GM21390 (cell line): ENCODE results near the gene HLA-DQB2.
"Not testable (repeated sequence)": the region's sequence is repeated elsewhere in the genome, so short reads cannot be mapped to it uniquely, and the experiment has no call there.

ENCODE experiments used
- ATAC-seq: cut with Tn5 transposase; IDR thresholded peaks from one replicate; pipeline ENCODE4 v1.9.1; 2021; ENCODE audit not compliant: unreplicated experiment

The HLA-DQB2 gene

DNA sequence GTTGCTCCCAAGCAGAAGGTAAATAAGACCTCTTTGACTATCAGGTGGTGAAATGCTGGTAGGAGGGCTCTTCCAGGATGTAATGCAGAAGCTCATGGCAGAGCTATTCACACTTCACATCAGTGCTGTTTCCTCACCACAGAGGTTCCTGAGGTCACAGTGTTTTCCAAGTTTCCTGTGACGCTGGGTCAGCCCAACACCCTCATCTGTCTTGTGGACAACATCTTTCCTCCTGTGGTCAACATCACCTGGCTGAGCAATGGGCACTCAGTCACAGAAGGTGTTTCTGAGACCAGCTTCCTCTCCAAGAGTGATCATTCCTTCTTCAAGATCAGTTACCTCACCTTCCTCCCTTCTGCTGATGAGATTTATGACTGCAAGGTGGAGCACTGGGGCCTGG lies 17.7 kb downstream of the HLA-DQB2 start:
- ATAC-seq: not testable (repeated sequence)

DNA sequence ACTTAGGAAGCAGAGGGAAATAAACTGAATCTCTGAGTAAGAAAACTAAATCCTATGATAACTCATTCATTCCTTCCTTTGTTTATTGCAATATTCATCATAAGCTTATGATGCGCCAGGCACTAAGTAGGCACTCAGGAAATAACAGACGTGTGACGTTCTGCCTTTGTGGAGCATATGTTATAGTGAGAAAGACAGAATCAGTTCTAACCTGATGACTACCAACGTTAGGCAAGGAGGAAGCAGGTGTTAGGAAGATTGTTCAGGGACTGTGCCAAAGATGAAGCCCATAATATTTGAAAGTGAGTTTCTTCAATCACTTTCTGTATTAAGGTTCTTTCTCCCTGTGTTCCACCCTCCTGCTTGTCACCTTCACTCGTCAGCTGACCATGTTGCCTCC lies 18.6 kb downstream of the HLA-DQB2 start:
- ATAC-seq: no peak

DNA sequence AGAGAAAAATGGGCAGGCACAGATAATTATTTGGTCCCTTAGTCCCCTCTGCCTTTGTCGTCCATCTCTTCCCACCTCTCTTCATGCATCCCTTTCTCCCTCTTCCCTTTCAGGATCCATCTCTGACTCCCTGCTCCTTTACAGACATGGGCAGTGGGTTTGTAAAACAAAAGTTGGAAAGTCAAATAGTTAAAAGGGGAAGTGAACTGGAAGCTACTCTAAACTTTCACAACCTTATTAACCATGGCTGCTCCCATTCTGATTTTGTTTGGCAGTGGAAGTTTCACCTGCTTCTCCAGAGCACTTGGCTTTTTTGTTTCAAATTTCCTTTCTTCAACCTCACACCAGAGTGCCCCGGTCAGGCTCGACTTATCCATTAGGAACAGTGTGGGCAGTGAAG lies 21.0 kb downstream of the HLA-DQB2 start:
- no peak for ATAC-seq

DNA sequence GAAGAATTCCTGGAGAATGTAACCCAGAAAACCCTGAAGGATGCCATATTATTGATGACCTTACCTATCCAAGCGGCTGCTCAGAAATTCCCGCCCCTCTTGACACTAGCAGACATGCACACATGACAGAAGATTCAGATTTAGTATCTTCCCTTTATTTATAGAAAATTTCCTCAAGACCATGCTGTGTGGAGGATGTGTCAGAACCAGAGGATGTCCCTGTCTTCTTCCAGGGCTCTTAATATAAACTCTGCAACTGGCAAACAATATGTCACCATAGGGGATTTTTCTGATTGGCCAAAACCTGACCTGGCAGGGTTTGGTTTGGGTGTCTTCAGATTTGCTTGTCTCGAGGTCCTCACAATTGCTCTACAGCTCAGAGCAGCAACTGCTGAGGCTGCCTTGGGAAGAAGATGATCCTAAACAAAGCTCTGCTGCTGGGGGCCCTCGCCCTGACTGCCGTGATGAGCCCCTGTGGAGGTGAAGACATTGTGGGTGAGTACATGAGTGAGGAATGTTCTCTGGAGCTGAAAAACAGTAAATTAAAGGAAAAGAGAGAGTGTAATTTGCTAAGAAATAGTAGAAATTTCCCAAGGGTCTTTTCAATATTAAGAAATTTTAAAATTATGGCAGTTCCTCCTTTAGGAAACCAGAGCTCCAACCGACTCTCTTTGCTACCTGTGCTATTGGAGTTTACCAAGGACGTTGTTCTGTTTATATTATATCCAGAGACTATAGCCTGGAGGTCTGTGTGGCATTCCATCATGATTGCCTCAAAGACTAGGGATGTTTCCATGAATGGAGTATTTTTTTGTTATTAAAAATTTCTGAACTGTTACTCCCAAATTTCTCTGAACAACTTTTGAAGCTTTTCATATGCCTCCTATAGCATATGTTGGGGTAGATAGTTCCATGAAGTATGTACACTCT lies 22.0 kb downstream of the HLA-DQB2 start, which contains the start of gene HLA-DQA2:
Gene HLA-DQA2 (plus strand): TSS at position 361 of the 930 bp plus-strand sequence. CDS start 53 bp downstream, at position 414.
- no peak for ATAC-seq

DNA sequence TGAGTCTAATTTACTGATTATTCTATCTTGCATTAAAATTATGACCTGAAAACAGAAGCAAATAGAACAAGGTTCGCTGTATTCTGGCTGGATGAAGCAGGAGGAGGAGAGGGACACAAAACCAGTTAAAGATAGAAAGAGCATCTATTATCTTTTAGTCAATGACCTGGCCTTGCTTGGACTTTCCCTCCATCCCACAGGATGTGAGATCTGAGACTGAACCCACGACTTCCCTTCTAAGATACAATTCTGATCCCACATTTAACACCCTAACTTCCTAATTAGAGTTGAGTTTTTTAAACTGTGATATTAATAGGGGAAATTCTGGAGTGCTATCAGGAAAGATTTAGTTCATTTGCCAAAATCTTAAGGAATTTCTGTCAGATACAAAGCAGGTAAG lies 25.2 kb downstream of the HLA-DQB2 start:
- ATAC-seq: no peak

DNA sequence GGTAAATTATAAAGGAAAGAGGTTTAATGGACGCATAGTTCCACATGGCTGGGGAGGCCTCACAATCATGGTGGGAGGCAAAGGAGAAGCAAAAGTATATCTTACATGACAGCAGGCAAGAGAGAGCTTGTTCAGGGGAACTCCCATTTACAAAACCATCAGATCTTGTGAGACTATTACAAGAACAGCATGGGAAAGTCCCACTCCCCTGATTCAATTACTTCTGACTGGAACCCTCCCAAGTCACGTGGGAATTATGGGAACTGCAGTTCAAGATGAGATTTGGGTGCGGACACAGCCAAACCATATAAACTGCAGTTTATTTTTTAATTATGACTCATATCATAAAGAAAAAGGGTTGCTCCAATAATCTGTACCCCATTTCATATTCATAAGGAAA lies 44.5 kb downstream of the HLA-DQB2 start:
- no peak for ATAC-seq

DNA sequence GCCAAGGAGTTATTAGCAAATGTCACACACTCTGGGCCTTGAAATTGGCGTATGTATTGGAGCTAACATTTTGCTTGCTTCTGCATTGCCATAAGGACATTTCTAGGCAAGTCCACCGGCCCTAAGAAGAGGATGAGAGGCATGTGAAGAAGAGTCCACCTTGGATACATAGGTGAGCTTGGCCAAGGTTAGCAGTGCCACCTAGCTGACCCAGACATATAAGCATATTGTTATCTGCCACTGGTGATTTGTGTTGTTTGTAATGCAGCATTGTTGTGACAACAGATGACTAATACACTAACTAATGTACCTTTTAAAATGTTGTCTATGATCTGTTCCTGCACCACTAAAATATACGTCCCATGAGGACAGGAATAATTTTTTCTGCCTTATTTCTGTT lies 46.9 kb downstream of the HLA-DQB2 start:
- no peak for ATAC-seq

DNA sequence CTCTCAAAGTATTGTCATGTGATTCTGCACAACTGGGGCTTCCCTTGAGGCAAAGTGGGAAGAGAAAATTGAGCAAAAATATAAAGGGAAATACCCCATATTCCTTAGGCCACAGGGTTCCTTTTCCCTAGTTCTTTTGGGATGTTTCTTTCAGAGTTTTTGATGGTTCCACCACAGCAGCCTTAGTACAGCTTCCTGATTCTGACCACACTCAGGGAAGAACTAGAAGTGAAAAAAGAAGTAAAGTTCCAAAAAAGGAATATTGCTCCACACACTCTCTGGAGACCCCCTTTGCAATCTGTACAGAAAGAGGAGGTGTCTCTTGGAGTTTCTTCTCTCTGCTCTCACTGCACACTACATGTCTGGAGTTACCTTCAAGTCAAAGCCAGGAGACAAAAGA lies 50.1 kb downstream of the HLA-DQB2 start:
- no peak for ATAC-seq

DNA sequence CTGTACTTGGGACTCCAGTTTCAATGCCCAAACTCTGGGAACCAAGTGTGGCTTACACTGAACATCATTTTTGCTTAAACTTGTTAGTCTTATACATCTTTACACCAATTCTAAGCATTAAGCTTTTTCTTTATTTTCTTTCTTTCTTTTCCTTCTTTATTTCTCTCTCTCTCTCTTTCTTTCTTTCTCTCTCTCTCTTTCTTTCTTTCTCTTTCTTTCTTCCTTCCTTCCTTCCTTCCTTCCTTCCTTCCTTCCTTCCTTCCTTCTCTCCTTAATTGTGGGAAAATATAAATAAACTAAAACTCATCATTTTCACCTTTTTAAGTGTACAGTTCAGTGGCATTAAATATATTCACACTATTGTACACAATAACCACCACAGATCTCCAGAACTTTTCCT lies 53.7 kb downstream of the HLA-DQB2 start:
- ATAC-seq: no peak
